ENCODE measurements around the gene FRMPD3. TPM values are rescaled to one million over a fixed set of nuclear protein-coding genes. Genes with fewer than 3 reads are reported as not detected.

The FRMPD3 gene
- total RNA-seq, 2 donors from 2014 or later: 0.92 TPM; not detected in 1

DNA sequence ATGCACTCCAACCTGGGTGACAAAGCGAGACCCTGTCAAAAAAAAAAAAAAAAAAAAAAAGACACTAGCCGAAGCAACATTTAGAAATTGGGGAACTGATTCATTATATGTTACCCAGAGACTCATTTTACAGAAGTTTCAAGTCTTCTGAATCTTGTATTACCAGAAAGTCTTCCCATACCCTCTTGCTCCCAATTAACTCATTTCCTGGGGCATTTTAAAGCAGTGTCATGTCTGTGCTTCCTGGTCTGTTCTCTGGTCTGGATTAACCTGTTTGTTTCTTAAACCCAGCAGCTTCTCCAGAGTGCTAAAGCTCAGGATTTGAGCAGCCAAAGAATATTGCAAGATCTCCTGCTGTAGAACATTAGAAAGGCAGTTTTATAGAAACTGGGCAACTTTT lies 43.7 kb downstream of the FRMPD3 start:
- no peaks in the 10 kb centered on the region for H3K4me1 ChIP-seq (ENCODE audit: control insufficient read depth in 1 of 2, low read depth in 2 of 2)
- H3K36me3 ChIP-seq: no peaks in the 10 kb centered on the region
- DNase-seq (ENCODE audit: low spot score) (no peak), ATAC-seq (ENCODE audit: insufficient number of reproducible peaks, low FRiP score, low read depth) (no peak)
- H3K27ac ChIP-seq: no peak overlapping the region
- no peak overlapping the region for H3K4me3 ChIP-seq
- no peaks in the 10 kb centered on the region for H3K27me3 ChIP-seq (replicated peaks; ENCODE audit: insufficient read depth)
- TF ChIP-seq, protein P1, sequence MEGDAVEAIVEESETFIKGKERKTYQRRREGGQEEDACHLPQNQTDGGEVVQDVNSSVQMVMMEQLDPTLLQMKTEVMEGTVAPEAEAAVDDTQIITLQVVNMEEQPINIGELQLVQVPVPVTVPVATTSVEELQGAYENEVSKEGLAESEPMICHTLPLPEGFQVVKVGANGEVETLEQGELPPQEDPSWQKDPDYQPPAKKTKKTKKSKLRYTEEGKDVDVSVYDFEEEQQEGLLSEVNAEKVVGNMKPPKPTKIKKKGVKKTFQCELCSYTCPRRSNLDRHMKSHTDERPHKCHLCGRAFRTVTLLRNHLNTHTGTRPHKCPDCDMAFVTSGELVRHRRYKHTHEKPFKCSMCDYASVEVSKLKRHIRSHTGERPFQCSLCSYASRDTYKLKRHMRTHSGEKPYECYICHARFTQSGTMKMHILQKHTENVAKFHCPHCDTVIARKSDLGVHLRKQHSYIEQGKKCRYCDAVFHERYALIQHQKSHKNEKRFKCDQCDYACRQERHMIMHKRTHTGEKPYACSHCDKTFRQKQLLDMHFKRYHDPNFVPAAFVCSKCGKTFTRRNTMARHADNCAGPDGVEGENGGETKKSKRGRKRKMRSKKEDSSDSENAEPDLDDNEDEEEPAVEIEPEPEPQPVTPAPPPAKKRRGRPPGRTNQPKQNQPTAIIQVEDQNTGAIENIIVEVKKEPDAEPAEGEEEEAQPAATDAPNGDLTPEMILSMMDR (IDR thresholded peaks at IDR 0.05): no peak
- no peaks in the 10 kb centered on the region for H3K9me3 ChIP-seq

DNA sequence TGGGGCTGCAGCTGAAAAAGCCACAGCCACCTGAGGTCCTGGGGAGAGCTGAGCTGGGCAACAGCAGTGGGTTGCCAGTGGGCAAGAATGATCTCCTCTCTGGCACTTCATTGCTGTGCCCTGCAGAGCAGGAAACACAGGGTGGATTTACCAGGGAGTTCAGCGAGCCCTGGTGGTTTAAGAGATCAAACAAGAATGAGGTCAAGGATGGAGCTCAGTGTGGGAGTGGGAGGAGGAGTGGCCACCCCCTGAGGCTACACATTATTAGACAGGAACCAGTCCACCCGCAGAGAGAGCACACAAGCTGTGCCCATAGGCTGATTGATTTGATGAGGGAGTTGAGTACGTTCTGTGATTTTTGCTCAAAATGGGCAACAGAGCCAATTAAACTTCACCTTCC lies 47.3 kb downstream of the FRMPD3 start:
- no peaks in the 10 kb centered on the region for H3K36me3 ChIP-seq
- no peaks in the 10 kb centered on the region for H3K4me1 ChIP-seq (ENCODE audit: control insufficient read depth in 1 of 2, low read depth in 2 of 2)
- no peak for ATAC-seq (ENCODE audit: insufficient number of reproducible peaks, low FRiP score, low read depth)
- H3K4me3 ChIP-seq: no peak overlapping the region
- H3K9me3 ChIP-seq: no peaks in the 10 kb centered on the region
- H3K27me3 ChIP-seq (replicated peaks; ENCODE audit: insufficient read depth): no peaks in the 10 kb centered on the region
- no peak overlapping the region for H3K27ac ChIP-seq
- TF ChIP-seq, protein P1 (IDR thresholded peaks at IDR 0.05): no peak
- DNase-seq (ENCODE audit: low spot score): no peak

Other genes starting within 250 kb of the FRMPD3 start
- gene NUP62CL, start 243.2 kb upstream of the FRMPD3 start, total RNA-seq: not detected
- gene DNAAF6, start 243.0 kb upstream of the FRMPD3 start, total RNA-seq: not detected
- gene PRPS1, start 178.9 kb downstream of the FRMPD3 start, total RNA-seq: 10 to 100 TPM; 31.7 to 34.0 TPM

Measured in thoracic aorta (tissue), 2 donors.